Right atrium auricular region (tissue), 2 donors: ENCODE results near the gene TNFRSF11A. TPM values are rescaled to one million over a fixed set of nuclear protein-coding genes. Genes with fewer than 3 reads are reported as not detected.

Source experiments
- DNase-seq: peaks from one replicate; pipeline ENCODE4 v3.0.0-alpha.2; 2019; ENCODE audit warnings: low spot score
- H3K27ac ChIP-seq, 2 donors: fragments of 200-600 bp; sonication (generic); 1 replicate in 1 of 2; 2 replicates in 1 of 2; pipeline ENCODE4 v1.5.1; 2016 to 2019
- H3K27me3 ChIP-seq, 2 donors: fragments of 200-600 bp; sonication (generic); one replicate each; pipeline versions ENCODE4 v1.5.1 to v1.6.0; 2017 to 2019
- H3K36me3 ChIP-seq: fragments of 200-600 bp; sonication (generic); one replicate; pipeline ENCODE4 v1.5.1; 2016
- H3K4me1 ChIP-seq, 2 donors: fragments of 200-600 bp; sonication (generic); one replicate each; pipeline versions ENCODE4 v1.5.1 to v1.6.0; 2017 to 2019
- H3K4me3 ChIP-seq, 2 donors: fragments of 200-600 bp; sonication (generic); 1 replicate in 1 of 2; 2 replicates in 1 of 2; pipeline ENCODE4 v1.5.1; 2017 to 2019; ENCODE audit warnings: mild to moderate bottlenecking in 1 of 2, moderate library complexity in 1 of 2
- H3K9me3 ChIP-seq, 2 donors: fragments of 200-600 bp; sonication (generic); one replicate each; pipeline ENCODE4 v1.5.1; 2019
- total RNA-seq, 2 donors: library from RNA; depleted of rRNA; stranded (reverse); fragments of >200 nt; gene quantifications; one replicate each; pipeline ENCODE4 v1.1.0, GENCODE V29; 2016
- TF ChIP-seq, protein P1 (sequence below), 2 donors: fragments of 200-600 bp; sonication (generic); IDR thresholded peaks; one replicate each; pipeline ENCODE4 v1.5.1; 2019; ENCODE audit warnings: antibody characterized with exemption in 2 of 2

Gene TNFRSF11A
- total RNA-seq, 2 donors from 2014 or later, result 0.56 to 1.8 TPM

DNA sequence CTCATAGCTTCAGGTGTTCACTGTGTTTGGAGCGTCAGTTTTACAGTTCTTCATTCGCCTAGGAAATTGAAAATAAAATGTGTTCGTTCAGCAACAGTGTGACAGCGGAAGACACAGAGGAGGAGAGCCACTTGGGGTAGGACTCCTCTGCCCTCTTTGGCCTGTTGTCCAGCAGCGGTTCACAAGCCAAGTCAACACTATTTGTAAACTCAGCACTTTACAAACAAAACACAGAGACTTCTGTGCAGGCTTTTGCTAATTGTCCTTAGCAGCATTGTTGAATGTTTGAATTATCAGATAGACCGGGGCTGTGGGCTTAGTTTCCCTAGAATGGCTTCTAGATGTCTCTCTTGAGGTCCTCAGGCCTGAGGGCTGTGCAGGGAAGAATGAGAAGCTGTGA, 73.2 kb downstream of the TNFRSF11A start:
- H3K36me3 ChIP-seq, result no peaks in the 10 kb centered on the region
- no peak for DNase-seq
- no peak overlapping the region for H3K27ac ChIP-seq
- H3K27me3 ChIP-seq, result no peaks in the 10 kb centered on the region
- no peaks in the 10 kb centered on the region for H3K9me3 ChIP-seq
- TF ChIP-seq, protein P1, sequence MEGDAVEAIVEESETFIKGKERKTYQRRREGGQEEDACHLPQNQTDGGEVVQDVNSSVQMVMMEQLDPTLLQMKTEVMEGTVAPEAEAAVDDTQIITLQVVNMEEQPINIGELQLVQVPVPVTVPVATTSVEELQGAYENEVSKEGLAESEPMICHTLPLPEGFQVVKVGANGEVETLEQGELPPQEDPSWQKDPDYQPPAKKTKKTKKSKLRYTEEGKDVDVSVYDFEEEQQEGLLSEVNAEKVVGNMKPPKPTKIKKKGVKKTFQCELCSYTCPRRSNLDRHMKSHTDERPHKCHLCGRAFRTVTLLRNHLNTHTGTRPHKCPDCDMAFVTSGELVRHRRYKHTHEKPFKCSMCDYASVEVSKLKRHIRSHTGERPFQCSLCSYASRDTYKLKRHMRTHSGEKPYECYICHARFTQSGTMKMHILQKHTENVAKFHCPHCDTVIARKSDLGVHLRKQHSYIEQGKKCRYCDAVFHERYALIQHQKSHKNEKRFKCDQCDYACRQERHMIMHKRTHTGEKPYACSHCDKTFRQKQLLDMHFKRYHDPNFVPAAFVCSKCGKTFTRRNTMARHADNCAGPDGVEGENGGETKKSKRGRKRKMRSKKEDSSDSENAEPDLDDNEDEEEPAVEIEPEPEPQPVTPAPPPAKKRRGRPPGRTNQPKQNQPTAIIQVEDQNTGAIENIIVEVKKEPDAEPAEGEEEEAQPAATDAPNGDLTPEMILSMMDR (IDR thresholded peaks at IDR 0.05), result no peak
- H3K4me3 ChIP-seq, result no peak overlapping the region
- H3K4me1 ChIP-seq, result no peaks in the 10 kb centered on the region

DNA sequence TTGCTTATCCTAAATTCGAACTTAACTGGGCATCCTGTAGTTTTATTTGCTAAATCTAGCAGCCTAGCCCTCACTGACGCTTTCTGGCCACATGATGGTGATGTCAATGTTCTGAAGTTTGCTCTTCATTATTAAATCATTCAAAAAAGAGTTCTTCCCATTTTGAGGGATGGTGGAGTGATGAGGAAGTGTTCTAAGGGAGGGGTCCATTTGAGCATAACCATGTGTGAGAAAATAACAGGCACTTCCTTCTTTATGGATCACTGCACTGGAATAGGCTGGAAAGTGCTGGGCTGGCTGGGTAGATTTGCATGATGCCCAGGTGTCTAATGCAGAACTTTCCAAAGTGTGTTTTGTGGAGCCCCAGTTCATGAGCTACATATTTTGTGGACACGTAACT, 74.2 kb downstream of the TNFRSF11A start:
- DNase-seq, result no peak
- H3K4me1 ChIP-seq, result no peaks in the 10 kb centered on the region
- H3K36me3 ChIP-seq, result no peaks in the 10 kb centered on the region
- no peak overlapping the region for H3K4me3 ChIP-seq
- TF ChIP-seq, protein P1 (IDR thresholded peaks at IDR 0.05), result no peak
- no peaks in the 10 kb centered on the region for H3K27me3 ChIP-seq
- H3K27ac ChIP-seq, result no peak overlapping the region
- no peaks in the 10 kb centered on the region for H3K9me3 ChIP-seq

DNA sequence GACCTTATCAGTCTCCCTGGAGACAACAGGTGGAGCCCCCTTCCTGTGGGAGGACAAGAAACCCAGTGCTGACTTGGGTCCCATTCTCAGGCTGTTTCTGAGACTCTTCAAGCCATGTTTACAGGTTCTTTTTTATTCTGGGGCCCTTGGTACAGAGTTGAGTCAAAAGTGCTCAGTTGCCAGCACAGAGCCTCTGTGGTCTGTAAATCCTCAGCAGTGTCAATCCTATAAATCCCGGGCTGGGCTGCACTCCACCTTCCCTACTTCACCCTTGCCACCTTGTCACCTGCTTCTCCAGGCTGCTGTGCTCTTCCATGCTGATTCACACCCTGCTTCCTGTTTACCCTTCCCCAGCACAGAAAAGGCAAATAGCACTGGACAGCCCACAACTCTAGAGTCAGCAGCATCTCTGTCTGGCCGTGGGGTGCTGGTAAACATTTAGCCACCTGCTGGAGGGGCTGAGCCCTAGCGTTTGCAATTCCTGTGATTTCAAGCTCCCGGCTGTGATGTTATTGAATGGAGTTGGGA, 74.7 kb downstream of the TNFRSF11A start:
- TF ChIP-seq, protein P1 (IDR thresholded peaks at IDR 0.05), result no peak
- no peaks in the 10 kb centered on the region for H3K36me3 ChIP-seq

DNA sequence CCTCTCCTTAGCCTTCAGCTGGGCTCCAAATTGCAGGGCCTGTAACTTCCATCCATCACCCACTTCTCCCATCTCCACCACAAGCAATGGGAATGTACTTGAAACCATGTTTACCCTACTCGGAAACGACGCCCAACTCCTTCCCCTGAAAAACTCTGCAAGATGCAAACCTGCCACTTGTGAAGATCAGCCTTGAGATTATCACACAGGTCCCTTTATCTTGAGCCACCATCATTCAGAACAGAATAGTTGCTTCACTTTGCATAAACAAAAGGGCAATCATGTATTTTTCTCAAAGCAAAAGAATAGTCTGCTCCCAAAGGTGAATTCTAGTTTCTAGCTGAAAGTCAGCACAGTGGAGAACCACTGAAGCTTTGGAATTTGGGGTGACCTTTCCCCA, 75.8 kb downstream of the TNFRSF11A start:
- Histone ChIP-seq H3K9me3 (no peaks in the 10 kb centered on the region), H3K4me3 (no peak overlapping the region), H3K27me3 (no peaks in the 10 kb centered on the region), H3K36me3 (no peaks in the 10 kb centered on the region), H3K4me1 (no peaks in the 10 kb centered on the region), H3K27ac (no peak overlapping the region)
- TF ChIP-seq, protein P1 (IDR thresholded peaks at IDR 0.05), result no peak
- no peak for DNase-seq

More for the DNA sequence above, 74.7 kb downstream of the TNFRSF11A start:
- Histone ChIP-seq H3K27ac (no peak overlapping the region), H3K4me3 (no peak overlapping the region), H3K27me3 (no peaks in the 10 kb centered on the region), H3K9me3 (no peaks in the 10 kb centered on the region), H3K4me1 (no peaks in the 10 kb centered on the region)
- DNase-seq, result no peak

DNA sequence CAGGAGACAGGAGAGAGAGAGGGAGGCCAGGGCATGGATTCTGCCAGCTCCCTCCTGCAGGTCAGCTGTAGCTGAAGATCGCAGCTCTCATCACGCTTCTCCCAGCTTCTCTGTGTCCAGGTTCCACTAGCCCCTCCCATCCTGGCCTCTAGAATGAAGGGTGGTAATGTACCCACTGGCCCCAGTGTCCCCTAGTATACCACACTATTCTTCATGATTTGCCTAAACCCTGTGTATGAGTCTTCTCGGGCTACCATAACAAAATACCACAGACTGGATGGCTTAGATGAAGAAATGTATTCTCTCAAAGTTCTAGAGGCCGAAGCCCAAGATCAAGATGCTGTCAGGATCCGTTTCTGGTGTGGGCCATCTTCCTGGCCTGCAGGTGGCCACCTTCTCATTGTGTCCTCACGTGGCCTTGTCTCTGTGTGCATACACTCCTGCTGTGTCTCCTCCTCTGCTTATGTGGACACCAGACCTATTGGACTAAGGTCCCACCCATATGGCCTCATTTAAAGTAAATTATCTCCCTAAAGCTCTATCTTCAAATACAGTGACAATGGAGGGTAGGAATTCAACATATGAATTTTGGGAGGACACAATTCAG, 77.3 kb downstream of the TNFRSF11A start:
- no peaks in the 10 kb centered on the region for H3K36me3 ChIP-seq

More for the DNA sequence above, 77.3 kb downstream of the TNFRSF11A start:
- H3K27me3 ChIP-seq, result no peaks in the 10 kb centered on the region
- DNase-seq, result no peak
- H3K9me3 ChIP-seq, result no peaks in the 10 kb centered on the region
- H3K27ac ChIP-seq, result no peak overlapping the region
- no peak overlapping the region for H3K4me3 ChIP-seq
- TF ChIP-seq, protein P1 (IDR thresholded peaks at IDR 0.05), result no peak
- H3K4me1 ChIP-seq, result no peaks in the 10 kb centered on the region
